ENCODE measurements around the gene GAL3ST3.

- TF ChIP-seq CTCF (IDR thresholded peaks at IDR 0.05) (no peak), POLR2A (IDR thresholded peaks at IDR 0.05) (no peak)
Measured at GRCh38 chr11:66072518-66072917, 23.6 kb upstream of the GAL3ST3 start.

Measured in body of pancreas (tissue), 4 donors.